ENCODE results near the gene ARHGAP22.

DNA sequence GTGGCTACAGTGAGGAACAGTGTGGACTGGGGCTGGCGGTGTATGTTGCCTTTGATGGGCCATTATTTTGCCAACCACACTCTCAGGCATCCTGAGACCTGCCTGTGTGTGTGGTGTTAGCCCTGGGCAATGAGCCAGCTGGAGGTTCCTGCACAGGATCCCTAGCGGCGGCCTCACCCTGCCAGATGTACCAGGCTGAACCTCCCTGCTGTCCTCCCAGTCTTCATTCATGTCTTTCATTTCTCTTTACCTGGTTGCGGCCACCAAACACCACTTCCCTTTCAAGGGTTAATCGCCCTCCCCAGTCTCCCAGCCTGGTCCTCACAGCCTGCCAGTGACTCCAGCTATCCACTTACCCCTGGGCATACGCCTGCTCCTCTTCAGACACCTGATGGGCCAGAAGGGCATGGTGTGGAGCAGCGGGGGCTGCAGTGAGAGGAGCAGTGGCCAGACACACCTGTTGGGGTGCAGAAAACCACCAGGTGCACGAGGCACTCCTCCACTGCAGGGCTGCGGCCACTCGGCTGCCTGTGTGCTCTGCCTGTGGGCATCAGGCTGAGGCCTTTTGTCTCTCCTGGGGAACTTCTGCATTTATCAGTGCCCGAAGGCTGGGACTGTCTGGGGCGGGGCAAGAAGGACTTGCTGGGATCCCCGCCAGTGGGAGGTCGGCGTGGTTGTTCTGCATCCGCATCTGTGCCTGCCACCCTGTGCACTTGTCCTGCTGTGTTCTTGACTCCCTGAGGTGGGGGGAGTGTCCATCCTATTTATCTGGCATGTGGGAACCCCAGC, 111.6 kb downstream of the ARHGAP22 start:
- TF ChIP-seq SIN3A (IDR thresholded peaks at IDR 0.05; ENCODE audit: borderline replicate concordance, low read depth, low read length): no peak
- TF ChIP-seq, protein P1, sequence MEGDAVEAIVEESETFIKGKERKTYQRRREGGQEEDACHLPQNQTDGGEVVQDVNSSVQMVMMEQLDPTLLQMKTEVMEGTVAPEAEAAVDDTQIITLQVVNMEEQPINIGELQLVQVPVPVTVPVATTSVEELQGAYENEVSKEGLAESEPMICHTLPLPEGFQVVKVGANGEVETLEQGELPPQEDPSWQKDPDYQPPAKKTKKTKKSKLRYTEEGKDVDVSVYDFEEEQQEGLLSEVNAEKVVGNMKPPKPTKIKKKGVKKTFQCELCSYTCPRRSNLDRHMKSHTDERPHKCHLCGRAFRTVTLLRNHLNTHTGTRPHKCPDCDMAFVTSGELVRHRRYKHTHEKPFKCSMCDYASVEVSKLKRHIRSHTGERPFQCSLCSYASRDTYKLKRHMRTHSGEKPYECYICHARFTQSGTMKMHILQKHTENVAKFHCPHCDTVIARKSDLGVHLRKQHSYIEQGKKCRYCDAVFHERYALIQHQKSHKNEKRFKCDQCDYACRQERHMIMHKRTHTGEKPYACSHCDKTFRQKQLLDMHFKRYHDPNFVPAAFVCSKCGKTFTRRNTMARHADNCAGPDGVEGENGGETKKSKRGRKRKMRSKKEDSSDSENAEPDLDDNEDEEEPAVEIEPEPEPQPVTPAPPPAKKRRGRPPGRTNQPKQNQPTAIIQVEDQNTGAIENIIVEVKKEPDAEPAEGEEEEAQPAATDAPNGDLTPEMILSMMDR (IDR thresholded peaks at IDR 0.05): no peak
- TF ChIP-seq, protein P2, sequence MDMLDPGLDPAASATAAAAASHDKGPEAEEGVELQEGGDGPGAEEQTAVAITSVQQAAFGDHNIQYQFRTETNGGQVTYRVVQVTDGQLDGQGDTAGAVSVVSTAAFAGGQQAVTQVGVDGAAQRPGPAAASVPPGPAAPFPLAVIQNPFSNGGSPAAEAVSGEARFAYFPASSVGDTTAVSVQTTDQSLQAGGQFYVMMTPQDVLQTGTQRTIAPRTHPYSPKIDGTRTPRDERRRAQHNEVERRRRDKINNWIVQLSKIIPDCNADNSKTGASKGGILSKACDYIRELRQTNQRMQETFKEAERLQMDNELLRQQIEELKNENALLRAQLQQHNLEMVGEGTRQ (IDR thresholded peaks at IDR 0.05; ENCODE audit: borderline replicate concordance, low read depth, low read length): no peak
- TF ChIP-seq EP300 (IDR thresholded peaks at IDR 0.05; ENCODE audit: borderline replicate concordance in 1 of 2, low read depth in 1 of 2, low read length in 1 of 2): peak in 1 of 2 experiments; percentile 12; a peak in 1 of 4 replicates
- TF ChIP-seq, protein P3, sequence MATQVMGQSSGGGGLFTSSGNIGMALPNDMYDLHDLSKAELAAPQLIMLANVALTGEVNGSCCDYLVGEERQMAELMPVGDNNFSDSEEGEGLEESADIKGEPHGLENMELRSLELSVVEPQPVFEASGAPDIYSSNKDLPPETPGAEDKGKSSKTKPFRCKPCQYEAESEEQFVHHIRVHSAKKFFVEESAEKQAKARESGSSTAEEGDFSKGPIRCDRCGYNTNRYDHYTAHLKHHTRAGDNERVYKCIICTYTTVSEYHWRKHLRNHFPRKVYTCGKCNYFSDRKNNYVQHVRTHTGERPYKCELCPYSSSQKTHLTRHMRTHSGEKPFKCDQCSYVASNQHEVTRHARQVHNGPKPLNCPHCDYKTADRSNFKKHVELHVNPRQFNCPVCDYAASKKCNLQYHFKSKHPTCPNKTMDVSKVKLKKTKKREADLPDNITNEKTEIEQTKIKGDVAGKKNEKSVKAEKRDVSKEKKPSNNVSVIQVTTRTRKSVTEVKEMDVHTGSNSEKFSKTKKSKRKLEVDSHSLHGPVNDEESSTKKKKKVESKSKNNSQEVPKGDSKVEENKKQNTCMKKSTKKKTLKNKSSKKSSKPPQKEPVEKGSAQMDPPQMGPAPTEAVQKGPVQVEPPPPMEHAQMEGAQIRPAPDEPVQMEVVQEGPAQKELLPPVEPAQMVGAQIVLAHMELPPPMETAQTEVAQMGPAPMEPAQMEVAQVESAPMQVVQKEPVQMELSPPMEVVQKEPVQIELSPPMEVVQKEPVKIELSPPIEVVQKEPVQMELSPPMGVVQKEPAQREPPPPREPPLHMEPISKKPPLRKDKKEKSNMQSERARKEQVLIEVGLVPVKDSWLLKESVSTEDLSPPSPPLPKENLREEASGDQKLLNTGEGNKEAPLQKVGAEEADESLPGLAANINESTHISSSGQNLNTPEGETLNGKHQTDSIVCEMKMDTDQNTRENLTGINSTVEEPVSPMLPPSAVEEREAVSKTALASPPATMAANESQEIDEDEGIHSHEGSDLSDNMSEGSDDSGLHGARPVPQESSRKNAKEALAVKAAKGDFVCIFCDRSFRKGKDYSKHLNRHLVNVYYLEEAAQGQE (IDR thresholded peaks at IDR 0.05; ENCODE audit: low read depth, low read length): no peak
- TF ChIP-seq SMC3 (IDR thresholded peaks at IDR 0.05; ENCODE audit: low read depth, low read length): no peak
- no peak for TF ChIP-seq JUND (IDR thresholded peaks at IDR 0.05)
